Measurements from ENCODE around the gene TIPIN.

TIPIN gene

GRCh38 chr15:66312144-66312543, 44.3 kb downstream of the TIPIN start:
- no peak overlapping the region for H3K27ac ChIP-seq (ENCODE audit: extremely low read depth, low read depth, low read length)
- no peaks in the 10 kb centered on the region for H3K9me3 ChIP-seq (ENCODE audit: control insufficient read depth, insufficient read depth, low read depth, low read length)
- no peaks in the 10 kb centered on the region for H3K4me1 ChIP-seq (ENCODE audit: control insufficient read depth, insufficient read depth, low read length)
- ChIA-PET POLR2A (no interaction called here), CTCF (interaction anchor here (0.5 kb wide), 1 partner anchor 17 kb away, joined by 3 read pairs; no protein-coding TSS in a partner anchor)
- no peak overlapping the region for H3K4me3 ChIP-seq (ENCODE audit: low read depth, low read length)
- TF ChIP-seq ZNF514 (tag by site-specific recombination; IDR thresholded peaks at IDR 0.05) (no peak), ZNF155 (tag by site-specific recombination; IDR thresholded peaks at IDR 0.05) (no peak), PBX3 (CRISPR knock-in tag; IDR thresholded peaks at IDR 0.05) (no peak), GLI2 (tag by site-specific recombination; IDR thresholded peaks at IDR 0.05; ENCODE audit: borderline replicate concordance, low read depth) (no peak), ZNF660 (tag by site-specific recombination; IDR thresholded peaks at IDR 0.05) (peak; percentile 88), BCL11B (tag by site-specific recombination; IDR thresholded peaks at IDR 0.05; ENCODE audit: low read depth) (no peak), ZSCAN23 (tag by site-specific recombination; IDR thresholded peaks at IDR 0.05) (no peak), ZNF530 (tag by site-specific recombination; IDR thresholded peaks at IDR 0.05; ENCODE audit: low read depth) (no peak)
- peaks cover 45 to 73% of the 10 kb centered on the region in 2 experiments for H3K36me3 ChIP-seq (ENCODE audit: control insufficient read depth in 2 of 2, insufficient read depth in 1 of 2, low read length in 2 of 2)

GRCh38 chr15:66310786-66311185, 45.7 kb downstream of the TIPIN start:
- no peaks in the 10 kb centered on the region for H3K4me1 ChIP-seq (ENCODE audit: control insufficient read depth, insufficient read depth, low read length)
- CTCF ChIA-PET = no interaction called here

GRCh38 chr15:66309828-66310227, 46.7 kb downstream of the TIPIN start:
- H3K4me3 ChIP-seq (ENCODE audit: low read depth, low read length) = no peak overlapping the region
- H3K9me3 ChIP-seq (ENCODE audit: control insufficient read depth, insufficient read depth, low read depth, low read length) = no peaks in the 10 kb centered on the region
- POLR2A ChIA-PET = no interaction called here
- H3K36me3 ChIP-seq (ENCODE audit: control insufficient read depth in 2 of 2, insufficient read depth in 1 of 2, low read length in 2 of 2) = peaks cover 41 to 66% of the 10 kb centered on the region in 2 experiments
- no peak overlapping the region for H3K27ac ChIP-seq (ENCODE audit: extremely low read depth, low read depth, low read length)
- TF ChIP-seq ZNF645 (tag by site-specific recombination; IDR thresholded peaks at IDR 0.05) = no peak
- TF ChIP-seq ZNF48 (tag by site-specific recombination; IDR thresholded peaks at IDR 0.05) = no peak
- TF ChIP-seq PBX3 (CRISPR knock-in tag; IDR thresholded peaks at IDR 0.05) = no peak
- no peak for TF ChIP-seq ZNF596 (tag by site-specific recombination; IDR thresholded peaks at IDR 0.05)
- TF ChIP-seq SCRT2 (tag by site-specific recombination; IDR thresholded peaks at IDR 0.05) = peak; percentile 53; the same call in 1 of the 2 replicates
- no peaks in the 10 kb centered on the region for H3K4me1 ChIP-seq (ENCODE audit: control insufficient read depth, insufficient read depth, low read length)
- CTCF ChIA-PET = interaction anchor here (0.6 kb wide), 1 partner anchor 9 kb away, joined by 3 read pairs; no protein-coding TSS in a partner anchor

More at GRCh38 chr15:66310786-66311185, 45.7 kb downstream of the TIPIN start:
- TF ChIP-seq ZNF362 (tag by site-specific recombination; IDR thresholded peaks at IDR 0.05) (0 out of 2 replicates have a peak, but pooled peaks have one; percentile 15), ZNF404 (tag by site-specific recombination; IDR thresholded peaks at IDR 0.05) (no peak), ZNF121 (tag by site-specific recombination; IDR thresholded peaks at IDR 0.05) (0 out of 2 replicates have a peak, but pooled peaks have one; percentile 31)
- H3K27ac ChIP-seq (ENCODE audit: extremely low read depth, low read depth, low read length) = no peak overlapping the region
- peaks cover 44 to 72% of the 10 kb centered on the region in 2 experiments for H3K36me3 ChIP-seq (ENCODE audit: control insufficient read depth in 2 of 2, insufficient read depth in 1 of 2, low read length in 2 of 2)
- H3K4me3 ChIP-seq (ENCODE audit: low read depth, low read length) = no peak overlapping the region
- POLR2A ChIA-PET = no interaction called here
- no peaks in the 10 kb centered on the region for H3K9me3 ChIP-seq (ENCODE audit: control insufficient read depth, insufficient read depth, low read depth, low read length)
